ENCODE data around the gene CDR2.
"Not testable (repeated sequence)": the region's sequence is repeated elsewhere in the genome, so short reads cannot be mapped to it uniquely, and the experiment has no call there.

DNA sequence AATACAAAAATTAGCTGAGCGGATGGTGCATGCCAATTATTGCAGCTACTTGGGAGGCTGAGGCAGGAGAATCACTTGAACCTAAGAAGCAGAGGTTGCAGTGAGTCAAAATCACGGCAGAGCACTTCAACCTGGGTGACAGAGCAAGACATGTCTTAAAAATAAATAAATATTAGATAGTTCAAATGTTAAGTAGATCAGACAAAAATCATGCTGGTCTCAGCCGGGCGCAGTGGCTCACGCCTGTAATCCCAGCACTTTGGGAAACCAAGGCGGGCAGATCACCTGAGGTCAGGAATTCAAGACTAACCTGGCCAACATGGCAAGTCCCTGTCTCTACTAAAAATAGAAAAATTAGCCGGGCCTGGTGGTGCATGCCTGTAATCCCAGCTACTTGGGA lies 73.0 kb downstream of the CDR2 start:
- TF ChIP-seq ZNF768, ZNF416 (tag by site-specific recombination; IDR thresholded peaks at IDR 0.05): not testable (repeated sequence)
- TF ChIP-seq, protein P1, sequence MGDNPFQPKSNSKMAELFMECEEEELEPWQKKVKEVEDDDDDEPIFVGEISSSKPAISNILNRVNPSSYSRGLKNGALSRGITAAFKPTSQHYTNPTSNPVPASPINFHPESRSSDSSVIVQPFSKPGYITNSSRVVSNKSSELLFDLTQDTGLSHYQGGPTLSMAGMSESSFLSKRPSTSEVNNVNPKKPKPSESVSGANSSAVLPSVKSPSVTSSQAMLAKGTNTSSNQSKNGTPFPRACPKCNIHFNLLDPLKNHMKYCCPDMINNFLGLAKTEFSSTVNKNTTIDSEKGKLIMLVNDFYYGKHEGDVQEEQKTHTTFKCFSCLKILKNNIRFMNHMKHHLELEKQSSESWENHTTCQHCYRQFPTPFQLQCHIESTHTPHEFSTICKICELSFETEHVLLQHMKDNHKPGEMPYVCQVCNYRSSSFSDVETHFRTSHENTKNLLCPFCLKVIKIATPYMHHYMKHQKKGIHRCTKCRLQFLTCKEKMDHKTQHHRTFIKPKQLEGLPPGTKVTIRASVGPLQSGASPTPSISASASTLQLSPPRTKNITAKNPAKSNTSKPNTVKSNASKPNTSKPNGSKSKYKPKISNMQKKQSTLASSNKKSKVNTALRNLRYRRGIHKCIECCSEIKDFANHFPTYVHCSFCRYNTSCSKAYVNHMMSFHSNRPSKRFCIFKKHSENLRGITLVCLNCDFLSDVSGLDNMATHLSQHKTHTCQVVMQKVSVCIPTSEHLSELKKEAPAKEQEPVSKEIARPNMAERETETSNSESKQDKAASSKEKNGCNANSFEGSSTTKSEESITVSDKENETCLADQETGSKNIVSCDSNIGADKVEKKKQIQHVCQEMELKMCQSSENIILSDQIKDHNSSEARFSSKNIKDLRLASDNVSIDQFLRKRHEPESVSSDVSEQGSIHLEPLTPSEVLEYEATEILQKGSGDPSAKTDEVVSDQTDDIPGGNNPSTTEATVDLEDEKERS (tag by site-specific recombination; IDR thresholded peaks at IDR 0.05), result not testable (repeated sequence)
- TF ChIP-seq, protein P2, sequence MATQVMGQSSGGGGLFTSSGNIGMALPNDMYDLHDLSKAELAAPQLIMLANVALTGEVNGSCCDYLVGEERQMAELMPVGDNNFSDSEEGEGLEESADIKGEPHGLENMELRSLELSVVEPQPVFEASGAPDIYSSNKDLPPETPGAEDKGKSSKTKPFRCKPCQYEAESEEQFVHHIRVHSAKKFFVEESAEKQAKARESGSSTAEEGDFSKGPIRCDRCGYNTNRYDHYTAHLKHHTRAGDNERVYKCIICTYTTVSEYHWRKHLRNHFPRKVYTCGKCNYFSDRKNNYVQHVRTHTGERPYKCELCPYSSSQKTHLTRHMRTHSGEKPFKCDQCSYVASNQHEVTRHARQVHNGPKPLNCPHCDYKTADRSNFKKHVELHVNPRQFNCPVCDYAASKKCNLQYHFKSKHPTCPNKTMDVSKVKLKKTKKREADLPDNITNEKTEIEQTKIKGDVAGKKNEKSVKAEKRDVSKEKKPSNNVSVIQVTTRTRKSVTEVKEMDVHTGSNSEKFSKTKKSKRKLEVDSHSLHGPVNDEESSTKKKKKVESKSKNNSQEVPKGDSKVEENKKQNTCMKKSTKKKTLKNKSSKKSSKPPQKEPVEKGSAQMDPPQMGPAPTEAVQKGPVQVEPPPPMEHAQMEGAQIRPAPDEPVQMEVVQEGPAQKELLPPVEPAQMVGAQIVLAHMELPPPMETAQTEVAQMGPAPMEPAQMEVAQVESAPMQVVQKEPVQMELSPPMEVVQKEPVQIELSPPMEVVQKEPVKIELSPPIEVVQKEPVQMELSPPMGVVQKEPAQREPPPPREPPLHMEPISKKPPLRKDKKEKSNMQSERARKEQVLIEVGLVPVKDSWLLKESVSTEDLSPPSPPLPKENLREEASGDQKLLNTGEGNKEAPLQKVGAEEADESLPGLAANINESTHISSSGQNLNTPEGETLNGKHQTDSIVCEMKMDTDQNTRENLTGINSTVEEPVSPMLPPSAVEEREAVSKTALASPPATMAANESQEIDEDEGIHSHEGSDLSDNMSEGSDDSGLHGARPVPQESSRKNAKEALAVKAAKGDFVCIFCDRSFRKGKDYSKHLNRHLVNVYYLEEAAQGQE (tag by site-specific recombination; IDR thresholded peaks at IDR 0.05), result not testable (repeated sequence)
